SW480 (cell line): Measurements from ENCODE around the gene CACNA2D2.

Experiments
- DNase-seq: peaks from one replicate; pipeline ENCODE4 v3.0.0-alpha.2; 2016; ENCODE audit warnings: low spot score

The CACNA2D2 gene

DNA sequence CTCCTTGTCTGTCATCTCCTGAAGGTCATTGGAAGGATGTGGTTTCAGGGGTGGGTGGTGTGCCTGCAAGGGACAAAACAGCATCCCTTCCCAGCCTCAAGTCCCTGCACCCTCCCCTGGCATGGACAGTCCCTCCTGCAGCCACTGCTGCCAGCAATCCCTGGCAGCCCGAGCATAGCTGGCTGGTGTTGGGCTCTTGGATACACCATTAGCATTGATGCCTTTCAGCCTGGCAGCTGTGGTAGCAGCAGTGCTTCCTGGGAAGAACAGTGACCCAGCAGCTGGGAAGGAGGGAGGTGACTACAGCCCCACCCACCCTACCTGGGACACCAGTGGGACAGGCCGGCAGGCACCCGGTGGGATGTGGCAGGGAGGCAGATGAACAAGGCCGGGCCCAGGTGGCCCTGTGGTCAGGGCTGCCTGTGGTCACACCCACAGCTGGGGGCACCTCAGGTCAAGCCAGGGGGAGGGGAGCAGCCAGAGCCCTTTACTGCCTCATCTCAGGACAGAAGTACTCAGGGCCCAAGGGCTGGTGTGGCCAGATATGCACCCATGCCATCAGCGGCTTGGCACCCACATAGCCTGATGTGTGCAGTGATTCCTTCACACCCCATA, 111.2 kb downstream of the CACNA2D2 start:
- peak; percentile 41 for DNase-seq

GRCh38 chr3:50390508-50391224, 112.8 kb downstream of the CACNA2D2 start:
- DNase-seq, result no peak

GRCh38 chr3:50389414-50389767, 114.0 kb downstream of the CACNA2D2 start:
- no peak for DNase-seq

DNA sequence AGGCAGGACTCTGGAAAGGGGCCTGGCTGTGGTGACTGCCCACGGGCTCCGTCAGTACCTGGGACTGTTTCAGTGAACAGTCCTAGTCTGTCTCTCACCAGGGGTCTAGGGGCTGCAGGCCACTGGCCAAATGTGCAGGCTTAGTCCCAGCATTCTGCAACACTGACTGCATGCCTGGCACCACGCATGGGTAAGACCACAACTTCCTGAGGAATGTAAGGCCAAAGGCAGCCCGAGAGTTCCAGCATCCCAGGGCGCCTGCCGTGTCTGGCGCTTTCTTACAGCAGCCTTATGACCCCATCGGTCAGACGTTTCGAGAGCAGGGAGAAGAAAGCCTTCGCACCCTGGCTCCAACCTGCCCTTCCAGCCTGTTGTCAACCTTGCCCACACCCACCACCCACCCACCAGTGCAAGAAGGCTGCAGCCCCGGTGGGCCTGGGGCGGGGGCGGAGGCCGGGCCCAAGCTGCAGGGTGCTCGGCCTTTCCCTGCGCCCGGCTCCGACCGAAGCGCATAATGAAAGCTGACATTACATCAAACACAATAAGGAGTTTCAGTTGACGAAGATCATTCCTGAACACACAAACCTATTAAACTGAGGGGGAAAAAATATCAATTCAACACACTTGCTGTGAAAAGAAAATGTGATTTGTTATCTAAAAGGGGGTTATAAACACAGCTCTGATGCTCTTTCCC, 114.6 kb downstream of the CACNA2D2 start:
- DNase-seq, result no peak

- DNase-seq, result no peak
These were observed 115.3 kb downstream of the CACNA2D2 start for GRCh38 chr3:50388016-50388719.

DNA sequence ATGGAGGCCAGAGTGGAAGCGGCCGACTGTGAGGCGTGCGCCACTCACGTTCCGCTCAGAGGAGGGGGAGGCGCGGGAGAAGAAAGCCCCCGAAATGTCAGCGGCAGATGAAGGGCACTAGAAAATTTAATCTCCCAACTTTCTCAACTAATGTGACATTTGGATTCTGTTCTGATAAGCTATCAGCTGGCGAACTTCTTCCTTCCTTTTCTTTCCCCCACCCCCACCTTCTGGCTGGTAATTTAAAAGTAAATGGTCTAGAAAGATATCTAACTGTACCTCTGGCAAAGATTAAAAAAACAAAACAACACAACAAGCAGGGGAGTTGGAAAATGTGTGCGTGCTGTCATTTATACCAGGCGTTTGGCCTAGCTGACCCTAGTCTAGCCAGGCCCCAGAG, 117.7 kb downstream of the CACNA2D2 start:
- DNase-seq, result no peak

- DNase-seq, result no peak
These were observed 119.7 kb downstream of the CACNA2D2 start for GRCh38 chr3:50383750-50384149.

DNA sequence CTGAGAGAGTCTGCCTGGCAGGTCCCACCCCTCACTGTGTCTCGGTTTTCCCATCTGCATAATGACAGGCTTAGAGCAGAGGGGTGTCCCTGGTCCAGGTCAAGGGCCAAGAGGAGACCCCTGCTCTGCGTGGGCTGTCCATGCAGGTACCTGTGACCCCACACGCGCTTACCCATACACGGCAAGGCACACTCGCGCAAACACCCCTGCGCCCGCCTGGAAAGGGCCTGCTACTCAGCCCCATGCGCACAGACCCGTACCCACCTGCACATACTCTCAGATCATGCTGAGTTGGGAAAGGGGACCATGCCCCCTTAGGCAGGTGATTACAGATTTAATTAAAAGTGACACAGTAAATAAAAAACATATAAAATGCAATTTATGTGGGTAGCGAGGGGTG, 120.7 kb downstream of the CACNA2D2 start:
- DNase-seq, result no peak

DNA sequence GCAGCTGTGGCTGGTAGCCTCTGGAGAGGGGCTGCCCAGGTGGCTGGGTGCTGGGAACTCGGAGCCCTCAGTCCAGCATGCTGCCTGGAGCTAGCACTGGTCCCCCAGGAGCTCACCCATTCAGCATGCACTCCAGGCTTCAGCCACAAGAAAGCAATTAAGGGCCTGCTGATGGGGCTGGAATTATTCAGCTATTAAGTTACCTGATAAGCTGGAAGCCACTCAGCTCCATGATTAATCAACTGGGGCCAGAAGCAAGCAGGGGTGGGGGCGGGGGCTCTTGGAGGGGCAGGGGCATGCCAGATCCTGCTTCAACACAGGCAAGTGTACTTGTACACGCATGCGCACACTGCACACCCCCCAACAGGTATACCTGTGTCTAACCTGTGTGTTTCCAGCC, 122.1 kb downstream of the CACNA2D2 start:
- DNase-seq, result no peak

- no peak for DNase-seq
These were observed 122.9 kb downstream of the CACNA2D2 start for GRCh38 chr3:50380405-50381085.

- no peak for DNase-seq
These were observed 124.7 kb downstream of the CACNA2D2 start for GRCh38 chr3:50378757-50379156.

- no peak for DNase-seq
These were observed 125.4 kb downstream of the CACNA2D2 start for GRCh38 chr3:50378024-50378423.

DNA sequence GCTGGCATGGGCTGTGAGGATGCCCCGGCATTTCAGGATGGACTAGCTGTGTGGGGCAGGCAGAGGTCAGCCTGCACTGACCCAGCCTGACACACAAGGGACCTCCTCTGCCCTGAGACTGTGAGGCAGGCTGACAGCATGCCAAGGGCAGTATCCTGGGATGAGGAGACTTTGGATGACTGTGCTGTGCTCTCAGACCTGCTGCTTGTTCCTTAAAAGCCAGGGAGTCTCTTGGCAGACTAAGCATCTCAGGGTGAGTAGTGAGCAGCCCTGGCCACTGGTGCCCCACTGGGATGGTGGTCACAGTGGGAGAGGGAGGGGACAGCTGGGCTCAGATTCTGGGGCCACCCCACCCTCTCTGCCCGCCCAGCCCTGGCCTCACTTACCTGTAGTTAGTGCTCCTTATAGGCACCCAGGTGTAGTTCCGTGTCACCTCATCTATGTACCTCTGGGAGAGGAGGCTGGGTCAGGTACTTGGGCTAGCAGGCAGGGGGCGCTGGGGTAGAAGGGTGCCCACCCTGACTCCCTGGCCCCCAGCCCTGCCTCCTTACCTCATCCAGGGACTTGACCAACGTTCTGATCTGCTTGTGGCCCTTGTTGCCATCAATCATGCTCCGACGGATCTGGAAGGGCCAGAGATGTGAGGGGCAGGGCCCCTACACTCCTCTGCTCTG, 128.0 kb downstream of the CACNA2D2 start:
- no peak for DNase-seq

DNA sequence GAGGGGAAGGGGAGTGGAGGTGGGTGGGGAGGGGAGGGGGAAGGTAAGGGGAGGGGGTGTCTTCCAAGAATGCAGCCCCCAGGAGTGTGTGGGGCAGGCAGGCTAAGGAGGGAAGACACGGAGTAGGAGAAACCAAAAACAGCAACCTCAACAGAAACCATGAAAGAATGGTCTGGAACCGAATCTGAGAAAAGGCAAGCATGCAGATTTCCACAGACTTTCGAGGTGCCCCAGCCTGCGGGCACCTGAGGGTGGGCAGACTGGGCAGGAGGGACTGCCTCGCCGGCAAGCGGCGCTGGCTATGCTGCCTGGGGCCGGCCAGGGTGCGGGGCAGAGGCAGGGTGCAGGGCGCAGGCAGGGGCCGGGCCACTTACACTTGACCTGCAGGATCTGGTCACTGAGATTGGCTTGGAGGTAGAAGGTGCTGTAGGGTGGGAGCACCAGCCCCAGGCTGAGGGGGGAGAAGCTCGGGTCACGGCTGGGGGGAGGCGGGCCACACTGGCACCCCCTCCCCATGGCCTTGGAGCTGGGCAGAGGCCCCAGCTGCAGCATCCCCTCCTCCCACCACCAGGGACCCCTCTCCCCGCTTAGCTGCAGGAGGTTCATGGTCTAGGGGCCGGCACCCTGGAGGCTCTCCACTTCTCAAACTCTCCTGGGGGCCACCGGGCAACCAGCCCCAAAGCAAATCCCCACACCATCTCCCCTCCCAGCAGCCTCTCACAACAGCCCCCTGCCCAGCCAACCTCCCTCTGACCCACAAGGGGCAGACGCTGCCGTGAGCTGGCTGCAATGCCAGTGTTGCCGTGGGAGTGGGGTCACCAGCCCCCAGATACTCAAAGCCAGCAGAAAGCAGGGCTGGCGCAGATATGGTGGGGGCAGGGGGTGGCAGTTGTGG, 128.8 kb downstream of the CACNA2D2 start:
- no peak for DNase-seq

GRCh38 chr3:50373146-50374051, 130.0 kb downstream of the CACNA2D2 start:
- DNase-seq, result no peak

GRCh38 chr3:50372349-50372748, 131.1 kb downstream of the CACNA2D2 start:
- DNase-seq, result no peak

DNA sequence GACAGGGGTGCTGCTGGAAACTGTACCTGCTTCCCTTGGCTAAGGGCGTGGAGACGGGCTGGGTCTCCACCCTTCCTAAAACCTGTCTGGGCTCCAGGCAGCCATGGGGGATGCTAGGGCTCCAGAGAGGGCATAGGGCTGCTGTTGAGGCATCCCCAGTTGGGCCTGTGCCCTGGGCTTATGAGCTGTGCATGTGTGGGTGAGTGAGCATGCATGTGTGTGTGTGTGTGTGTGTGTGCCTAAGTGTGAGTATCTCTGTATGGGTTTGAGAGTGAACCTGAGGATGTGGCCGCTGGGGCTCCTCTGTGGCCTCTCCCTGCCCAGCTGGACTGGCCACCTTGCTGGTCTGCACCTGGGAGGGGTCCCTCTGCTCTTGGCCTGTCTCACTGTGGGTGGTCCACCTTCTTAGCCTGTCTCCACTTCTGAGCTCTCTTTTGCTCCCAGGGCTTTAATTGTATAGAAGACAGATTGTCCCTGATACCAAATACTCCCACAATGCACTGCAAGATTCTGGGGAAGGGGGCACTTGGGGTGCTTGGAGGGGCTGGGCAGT, 132.2 kb downstream of the CACNA2D2 start:
- DNase-seq, result no peak

DNA sequence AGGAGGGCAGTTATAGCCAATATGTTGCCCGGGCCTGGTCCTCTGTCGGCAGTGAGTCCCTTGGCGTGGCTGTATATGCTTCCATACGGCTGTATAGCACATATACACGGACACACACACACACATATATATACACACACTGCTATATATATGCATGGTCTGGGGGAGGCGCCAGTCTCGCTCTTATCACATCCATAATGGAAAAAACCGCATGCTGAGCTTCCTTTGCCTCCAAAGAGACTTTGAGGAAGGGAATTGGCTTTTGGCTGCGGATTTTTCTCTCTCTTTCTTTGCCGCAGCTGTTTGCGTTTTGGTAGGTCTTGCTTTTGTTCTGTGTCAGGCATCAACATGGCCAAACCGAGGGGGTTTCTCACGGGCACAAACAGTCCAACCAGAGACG, 132.8 kb downstream of the CACNA2D2 start:
- peak; percentile 42 for DNase-seq

GRCh38 chr3:50369012-50369670, 134.3 kb downstream of the CACNA2D2 start:
- no peak for DNase-seq
